K562 (cell line): Measurements from ENCODE around the gene ULBP2. TPM values are rescaled to one million over a fixed set of nuclear protein-coding genes. Genes with fewer than 3 reads are reported as not detected.
"Not testable (repeated sequence)": the region's sequence is repeated elsewhere in the genome, so short reads cannot be mapped to it uniquely, and the experiment has no call there.

Source experiments
- ATAC-seq: fragments of 200-7000 bp; cut with Tn5 transposase; 3 replicates; pipeline ENCODE4 v1.9.1; 2020; ENCODE audit warnings: moderate library complexity
- BruUV-seq: library from RNA; stranded (reverse); fragments of 400-500 nt; replicated peaks from 2 replicates; lab custom pipeline; 2021; lab: Mats Ljungman, UMichigan
- CTCF ChIA-PET: fragments of 300-600 bp; formaldehyde crosslinking; extraction: SDS; loops from one replicate; lab custom pipeline; 2021; ENCODE audit warnings: low intra/inter-chr PET ratio; lab: Yijun Ruan, JAX
- POLR2A ChIA-PET: fragments of 300-600, 350-650 bp; sonication (Branson Sonifier 250); formaldehyde crosslinking; extraction: SDS; loops from one replicate; lab custom pipeline; 2021; ENCODE audit warnings: antibody characterized with exemption, inconsistent platforms; lab: Yijun Ruan, JAX
- DNase-seq, 4 experiments: peaks; one replicate each; pipeline versions ENCODE4 v3.0.0 to v3.0.0-alpha.2; 2011 to 2018; ENCODE audit warnings: low spot score in 3 of 4, mixed read lengths in 3 of 4; ENCODE audit errors: extremely low read depth in 1 of 4
- FAIRE-seq: peaks from 2 replicates; lab custom pipeline; 2011; peaks lifted over from hg19 to GRCh38; lab: Jason Lieb, UNC
- H2AFZ ChIP-seq: 2 replicates; pipeline ENCODE4 v1.6.0; 2011; ENCODE audit warnings: low read depth, low read length, control low read depth, inconsistent platforms
- H3K27ac ChIP-seq: fragments of 200-600 bp; 3 replicates; pipeline ENCODE4 v1.8.0; 2011; ENCODE audit warnings: low read depth, mild to moderate bottlenecking, control low read depth, inconsistent platforms, low read length, moderate library complexity, mixed read lengths; ENCODE audit errors: extremely low read depth
- H3K27me3 ChIP-seq, 2 experiments: fragments of 300-600 bp in 1 of 2; 2 replicates in 1 of 2; 3 replicates in 1 of 2; pipeline versions ENCODE4 v1.6.0 to v1.8.0; 2011; ENCODE audit warnings: inconsistent platforms in 2 of 2, low read length in 2 of 2, mild to moderate bottlenecking in 1 of 2, mixed read lengths in 1 of 2, moderate library complexity in 1 of 2; ENCODE audit not compliant: control insufficient read depth in 2 of 2, insufficient read depth in 2 of 2
- H3K36me3 ChIP-seq: fragments of 300-600 bp; 3 replicates; pipeline ENCODE4 v1.8.0; 2011; ENCODE audit warnings: mild to moderate bottlenecking, low read length, inconsistent platforms; ENCODE audit not compliant: control insufficient read depth, insufficient read depth
- H3K4me1 ChIP-seq, 2 experiments: fragments of 200-600 bp in 1 of 2; replicated peaks in 1 of 2; 2 replicates in 1 of 2; 3 replicates in 1 of 2; pipeline versions ENCODE4 v1.5.1 to v1.8.0; 2011; ENCODE audit warnings: inconsistent platforms in 2 of 2, low read length in 2 of 2, mild to moderate bottlenecking in 1 of 2, mixed read lengths in 1 of 2, moderate library complexity in 1 of 2; ENCODE audit not compliant: control insufficient read depth in 2 of 2, insufficient read depth in 2 of 2
- H3K4me2 ChIP-seq: 2 replicates; pipeline ENCODE4 v1.6.1; 2011; ENCODE audit warnings: low read length, control low read depth, inconsistent platforms, mixed read lengths; ENCODE audit not compliant: insufficient read depth
- H3K4me3 ChIP-seq: fragments of 200-600 bp; sonication (generic), shearing (Covaris generic); 2 replicates; pipeline ENCODE4 v1.5.1; 2016; ENCODE audit warnings: control low read depth, inconsistent platforms
- H3K79me2 ChIP-seq: fragments of 200-600 bp; 3 replicates; pipeline ENCODE4 v1.8.0; 2011; ENCODE audit warnings: low read length, inconsistent platforms; ENCODE audit not compliant: control insufficient read depth, insufficient read depth
- H3K9ac ChIP-seq, 2 experiments: 2 replicates each; pipeline versions ENCODE4 v1.6.0 to v1.6.1; 2011; ENCODE audit warnings: low read depth in 2 of 2, low read length in 2 of 2, control low read depth in 1 of 2, inconsistent platforms in 1 of 2, mild to moderate bottlenecking in 1 of 2, mixed read lengths in 1 of 2; ENCODE audit not compliant: insufficient read depth in 1 of 2
- H3K9me1 ChIP-seq: one replicate; pipeline ENCODE4 v1.6.0; 2011; ENCODE audit warnings: inconsistent platforms, mild to moderate bottlenecking, low read length, moderate library complexity; ENCODE audit not compliant: control insufficient read depth, insufficient read depth
- H3K9me3 ChIP-seq: replicated peaks from 2 replicates; pipeline ENCODE4 v1.5.1; 2011; ENCODE audit warnings: low read depth, low read length, inconsistent platforms; ENCODE audit not compliant: control insufficient read depth, insufficient read depth
- H4K20me1 ChIP-seq: replicated peaks from 2 replicates; pipeline ENCODE4 v1.6.1; 2011; ENCODE audit warnings: low read length, inconsistent platforms, mixed read lengths; ENCODE audit not compliant: control insufficient read depth, insufficient read depth
- ZNF263 ChIP-seq: sonication (generic); formaldehyde crosslinking; IDR thresholded peaks from 2 replicates; pipeline ENCODE4 v1.8.0; 2022; ENCODE audit warnings: mild to moderate bottlenecking, missing genetic modification reagents, borderline replicate concordance
- WGBS: fragments of 100-300 bp; shearing (Covaris generic); methylation state at CpG from one replicate; pipeline ENCODE4 v1.1.6; 2016; ENCODE audit warnings: low coverage, mixed read lengths; ENCODE audit not compliant: insufficient coverage; ENCODE audit errors: missing lambda C conversion rate; 5-methylcytosine and 5-hydroxymethylcytosine counted together
- in situ Hi-C: fragments of 300-500 bp; cut with MboI; formaldehyde crosslinking; loops from 4 replicates; pipeline ENCODE4 v1.15.0; 2018; ENCODE audit warnings: inconsistent platforms, mixed read lengths
- intact Hi-C: fragments of 100-400 bp; cut with micrococcal nuclease; formaldehyde crosslinking; loops from 2 replicates; pipeline ENCODE4 v1.14.2; 2022
- polyA plus RNA-seq, 8 experiments: library from polyadenylated mRNA; depleted of rRNA in 4 of 8; stranded (reverse) in 5 of 8; unstranded in 3 of 8; fragments of >200 nt; fragmentation: Nextera tagmentation in 2 of 8; fragmentation: Illumina TruSeq in 1 of 8; extraction: Ambion mirVana in 2 of 8; extraction: Trizol in 1 of 8; gene quantifications; 2 replicates each; pipeline versions ENCODE4 v1.2.1 to v1.2.3, GENCODE V29; 2011 to 2014; ENCODE audit warnings: inconsistent platforms in 1 of 8, missing spikeins in 1 of 8
- total RNA-seq, 7 experiments: library from RNA; depleted of rRNA in 6 of 7; stranded (reverse); fragments of >200 nt in 6 of 7; fragmentation: Illumina TruSeq in 2 of 7; extraction: Trizol in 2 of 7; gene quantifications; 2 replicates each; pipeline versions ENCODE4 v1.2.1 to v1.2.3, GENCODE V29; 2011 to 2021; ENCODE audit warnings: low replicate concordance in 1 of 7

The ULBP2 gene
- total and polyA plus RNA-seq, 9 of the 15 experiments (the other 6 are each of a cell fraction or from before 2014, with no cell fraction given): 0.50 to 5.3 (median 1.2) TPM

GRCh38 chr6:149955654-149956317 is 14.0 kb downstream of the ULBP2 start:
- not testable (repeated sequence) for H3K27ac ChIP-seq
- peak; percentile 88 for TF ChIP-seq ZNF263 (CRISPR knock-in tag)
- TF ChIP-seq, all 486 proteins: peak for 1; not testable (repeated sequence) for 485
- H3K4me3 ChIP-seq, H2AFZ ChIP-seq, H3K9me3 ChIP-seq, H3K79me2 ChIP-seq, POLR2A ChIA-PET, in situ Hi-C loops, H3K4me2 ChIP-seq, intact Hi-C loops, H3K4me1 ChIP-seq, H4K20me1 ChIP-seq, BruUV-seq, H3K36me3 ChIP-seq, H3K9ac ChIP-seq, H3K9me1 ChIP-seq, DNase-seq, ATAC-seq, FAIRE-seq: not testable (repeated sequence)
- CTCF ChIA-PET: interaction anchor here (0.6 kb wide), 1 partner anchor 1110 kb away, joined by 4 read pairs; no protein-coding TSS in a partner anchor
- H3K27me3 ChIP-seq: peaks cover 17 to 23% of the 10 kb centered on the region in 2 experiments
- 2% methylated on average over 6 of the region's 7 CpGs for WGBS

DNA sequence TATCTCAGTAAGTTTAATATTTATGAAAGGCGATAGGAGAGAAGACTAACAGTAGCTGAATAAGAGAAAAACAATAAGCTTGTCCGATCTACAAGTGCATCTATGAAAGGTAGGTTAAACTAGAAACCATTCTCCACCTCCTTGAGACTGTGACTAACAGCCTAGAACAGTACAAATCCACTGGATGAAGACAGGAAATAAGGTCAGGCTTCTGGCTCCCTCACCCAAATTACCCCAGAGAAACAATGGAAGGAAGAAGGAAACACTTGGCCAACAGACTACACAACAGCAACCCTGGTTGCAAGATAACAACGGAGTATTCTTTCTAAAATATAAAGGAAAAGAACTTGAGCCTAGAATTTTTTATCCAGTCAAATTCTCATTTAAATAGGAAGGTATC is 16.3 kb downstream of the ULBP2 start:
- intact Hi-C loops, H2AFZ ChIP-seq, H3K36me3 ChIP-seq, H3K4me2 ChIP-seq, H3K9me1 ChIP-seq, ATAC-seq, H3K79me2 ChIP-seq, H3K27ac ChIP-seq, CTCF ChIA-PET, H3K9ac ChIP-seq, FAIRE-seq, DNase-seq, in situ Hi-C loops, H3K4me3 ChIP-seq, H4K20me1 ChIP-seq, BruUV-seq, H3K9me3 ChIP-seq: not testable (repeated sequence)
- POLR2A ChIA-PET: interaction anchor here (0.6 kb wide), 1 partner anchor 45 kb away, joined by 3 read pairs; no protein-coding TSS in a partner anchor
- Histone ChIP-seq H3K27me3 (peaks cover 11 to 13% of the 10 kb centered on the region in 2 experiments; a peak in 4 of 5 replicates), H3K4me1 (peaks cover 5 to 12% of the 10 kb centered on the region in 2 experiments; a peak in 4 of 5 replicates)
- 9% methylated on average over 3 of the region's 3 CpGs for WGBS
